GM18508 (cell line): ENCODE measurements around the gene SPTBN5.

Source experiments
- ATAC-seq: cut with Tn5 transposase; IDR thresholded peaks from one replicate; pipeline ENCODE4 v1.9.1; 2021; ENCODE audit warnings: moderate number of reproducible peaks; ENCODE audit not compliant: insufficient read depth, unreplicated experiment

SPTBN5 gene

DNA sequence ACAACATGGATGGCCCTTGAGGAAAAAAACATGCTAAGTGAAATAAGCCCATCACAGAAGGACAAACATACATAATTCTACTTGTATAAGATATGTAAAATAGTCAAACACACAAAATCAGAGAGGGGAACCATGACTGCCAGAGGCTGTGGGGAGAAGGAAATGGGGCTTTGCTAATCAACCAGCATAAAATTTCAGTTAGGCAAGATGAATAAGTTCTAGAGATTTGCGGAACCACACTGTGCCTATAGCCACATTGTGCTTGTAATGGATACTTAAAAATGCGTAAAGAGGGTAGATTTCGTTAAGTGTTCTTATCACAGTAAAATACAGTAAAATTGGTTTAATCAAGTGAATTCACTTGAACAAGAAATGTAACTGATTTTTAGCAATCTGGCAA is 33.7 kb upstream of the SPTBN5 start:
- ATAC-seq = no peak

GRCh38 chr15:41926185-41927056 is 32.6 kb upstream of the SPTBN5 start:
- no peak for ATAC-seq

GRCh38 chr15:41925086-41925608 is 31.3 kb upstream of the SPTBN5 start:
- ATAC-seq = no peak

DNA sequence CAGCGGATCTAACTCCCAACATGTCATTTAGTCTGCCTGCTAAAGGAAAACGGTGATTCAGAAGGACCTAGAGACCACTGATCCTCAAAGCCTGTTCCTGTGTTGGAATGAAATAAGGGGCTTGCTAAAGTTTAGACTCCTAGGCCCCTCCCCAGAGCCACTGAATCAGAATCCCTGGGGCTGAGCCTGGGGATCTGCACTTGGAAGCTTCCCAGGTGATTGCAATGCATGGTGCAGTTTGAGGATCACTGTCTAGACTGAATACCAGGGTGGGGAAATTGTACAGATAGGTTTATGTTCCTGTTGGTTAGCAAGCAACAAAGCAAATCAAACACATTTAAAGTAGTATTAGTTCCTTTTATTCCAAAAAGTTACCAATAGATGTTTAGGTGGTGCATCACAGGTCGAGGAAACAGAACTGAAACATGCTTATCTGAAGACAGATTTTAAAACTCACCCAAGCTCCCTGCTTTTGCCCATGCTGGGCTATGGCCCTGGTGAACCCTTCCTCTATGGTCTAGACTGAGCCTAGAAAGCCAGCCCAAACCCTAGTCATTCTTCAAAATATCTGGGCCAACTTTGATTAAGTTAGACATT is 29.6 kb upstream of the SPTBN5 start:
- ATAC-seq = no peak

- no peak for ATAC-seq
Measured at GRCh38 chr15:41922353-41922752, 28.5 kb upstream of the SPTBN5 start.

- ATAC-seq = no peak
Measured at GRCh38 chr15:41921639-41922038, 27.8 kb upstream of the SPTBN5 start.

DNA sequence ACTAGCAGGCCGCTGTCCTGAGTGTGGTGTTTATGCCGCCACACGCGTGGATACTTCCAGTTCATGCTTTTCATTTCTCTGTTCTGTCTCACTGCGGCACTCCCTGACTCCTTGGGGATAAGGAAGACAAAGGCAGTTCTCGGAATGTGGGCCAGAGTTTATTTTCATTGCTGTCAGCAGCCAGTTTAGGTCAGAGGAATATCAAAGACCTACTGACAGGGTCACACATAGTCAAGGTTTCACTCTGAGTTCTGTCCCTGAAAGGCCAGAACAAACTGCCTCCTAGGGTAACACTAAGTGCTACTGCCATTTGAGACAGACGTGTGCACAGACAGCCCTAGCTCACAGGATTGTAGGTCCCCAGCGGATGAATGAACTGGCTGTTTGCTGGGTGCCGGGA is 27.3 kb upstream of the SPTBN5 start:
- ATAC-seq = no peak

DNA sequence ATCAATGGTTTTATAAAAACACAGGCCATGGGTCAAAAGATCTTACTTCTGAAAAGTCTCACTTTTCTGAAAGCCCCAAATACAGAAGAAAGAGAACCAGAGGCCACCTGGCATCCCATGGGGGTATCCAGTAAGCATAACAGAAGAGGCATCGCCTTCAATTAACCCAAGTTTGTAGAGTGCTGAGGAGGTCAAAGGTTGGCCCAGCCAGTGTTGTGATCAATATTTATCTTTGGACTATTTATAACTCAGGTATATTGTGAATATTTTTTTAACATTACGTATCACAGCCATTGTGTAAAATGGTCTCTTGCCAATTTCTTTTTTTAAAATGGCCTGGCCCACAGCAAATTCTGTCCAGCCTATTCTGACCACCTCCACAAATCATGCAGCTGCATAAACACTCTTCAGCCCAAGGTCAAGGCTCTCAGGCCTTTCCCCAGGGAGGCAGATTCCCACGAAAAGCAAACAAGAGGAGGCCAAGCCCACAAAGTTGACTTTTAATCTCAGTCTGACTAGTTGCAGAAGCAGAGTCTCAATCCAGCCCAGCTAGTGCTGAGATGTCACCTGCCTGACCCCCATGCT is 26.2 kb upstream of the SPTBN5 start:
- no peak for ATAC-seq

GRCh38 chr15:41919201-41919820 is 25.5 kb upstream of the SPTBN5 start:
- no peak for ATAC-seq

GRCh38 chr15:41918506-41919126 is 24.8 kb upstream of the SPTBN5 start:
- ATAC-seq = no peak

DNA sequence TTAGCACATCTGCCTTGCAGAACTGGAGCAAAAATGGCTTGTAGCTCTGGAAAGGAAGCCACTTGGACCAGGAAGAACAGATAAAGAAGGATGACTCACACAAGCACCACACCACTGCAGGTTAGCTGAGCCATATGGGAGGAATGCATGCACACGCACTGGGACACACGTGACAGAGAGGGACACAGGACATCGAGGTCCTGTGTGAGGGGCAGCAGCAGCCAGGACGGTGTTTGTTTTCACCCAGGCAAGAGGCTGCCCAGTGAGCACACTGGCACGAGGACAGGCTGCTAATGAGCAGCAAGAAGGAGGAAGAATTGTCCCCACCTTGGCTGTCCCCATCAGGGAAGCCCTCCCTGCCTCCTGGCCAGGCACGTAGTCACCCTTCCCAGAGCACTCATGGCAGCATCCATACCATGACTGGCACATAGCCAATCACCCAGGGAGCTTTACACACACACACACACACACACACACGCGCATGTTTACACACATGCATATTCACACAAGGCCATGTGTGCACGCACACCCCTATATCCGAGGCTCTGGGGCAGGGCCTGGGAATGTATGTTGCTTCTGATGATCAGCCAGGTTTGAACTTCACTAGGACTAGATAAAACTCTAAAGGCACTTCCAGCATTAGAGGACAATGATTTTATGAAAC is 24.0 kb upstream of the SPTBN5 start:
- ATAC-seq = no peak

GRCh38 chr15:41915255-41915994 is 21.6 kb upstream of the SPTBN5 start:
- ATAC-seq = no peak

DNA sequence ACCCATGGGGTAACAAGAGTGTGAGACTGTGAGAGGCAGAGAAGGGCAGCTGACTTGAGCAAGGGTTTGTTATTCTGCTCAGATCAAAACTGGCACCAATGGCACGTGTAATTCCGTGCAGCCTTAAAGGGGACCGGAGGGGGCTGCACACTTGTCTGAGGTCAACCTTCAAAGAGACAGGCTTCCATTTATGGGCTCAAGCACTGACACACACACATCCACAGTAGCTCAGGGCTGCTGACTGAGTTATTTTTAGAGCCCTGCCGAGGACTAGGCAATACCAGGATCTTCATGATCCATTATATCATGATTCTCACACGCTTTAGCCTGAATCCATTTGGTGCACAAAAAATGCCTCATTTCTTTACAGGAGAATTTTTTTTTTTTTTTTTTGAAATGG is 20.6 kb upstream of the SPTBN5 start:
- ATAC-seq = no peak

- no peak for ATAC-seq
Measured at GRCh38 chr15:41913256-41913655, 19.4 kb upstream of the SPTBN5 start.

GRCh38 chr15:41911691-41912345 is 18.0 kb upstream of the SPTBN5 start:
- ATAC-seq = no peak

DNA sequence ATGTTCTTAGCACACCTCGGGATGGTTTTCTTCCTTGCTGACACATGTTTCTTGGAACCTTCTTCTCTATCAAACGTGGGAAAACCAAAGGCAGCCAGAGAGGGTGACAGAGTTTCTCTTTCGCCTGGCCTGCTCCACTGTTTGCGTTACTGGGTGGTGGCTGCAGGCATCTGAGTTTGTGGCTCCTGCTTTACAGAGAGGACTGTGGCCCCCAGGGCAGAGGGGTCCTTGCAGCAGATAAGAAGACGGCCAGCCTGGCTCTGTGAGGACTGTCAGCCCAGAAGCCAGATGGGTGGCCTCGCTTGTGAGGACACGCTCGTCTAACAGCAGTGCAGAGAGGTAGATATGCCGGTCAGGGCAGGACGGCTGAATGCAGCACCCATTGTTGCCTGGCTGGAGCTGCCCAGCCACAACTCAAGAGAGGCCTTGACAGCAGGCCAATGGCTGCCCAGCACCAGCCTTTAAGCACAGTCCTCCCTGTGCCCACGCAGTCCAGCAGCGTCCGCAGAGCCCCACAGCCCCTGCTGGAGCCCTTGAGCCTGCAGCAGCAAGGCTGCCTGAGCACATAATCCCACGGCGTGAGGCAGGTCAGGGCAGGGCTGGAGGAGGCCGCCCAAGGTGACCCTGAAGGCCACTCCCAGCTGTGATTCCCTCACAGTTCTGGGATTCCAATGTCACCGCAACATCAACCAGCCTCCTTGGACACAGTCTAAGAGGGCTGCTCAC is 15.0 kb upstream of the SPTBN5 start:
- ATAC-seq = no peak

DNA sequence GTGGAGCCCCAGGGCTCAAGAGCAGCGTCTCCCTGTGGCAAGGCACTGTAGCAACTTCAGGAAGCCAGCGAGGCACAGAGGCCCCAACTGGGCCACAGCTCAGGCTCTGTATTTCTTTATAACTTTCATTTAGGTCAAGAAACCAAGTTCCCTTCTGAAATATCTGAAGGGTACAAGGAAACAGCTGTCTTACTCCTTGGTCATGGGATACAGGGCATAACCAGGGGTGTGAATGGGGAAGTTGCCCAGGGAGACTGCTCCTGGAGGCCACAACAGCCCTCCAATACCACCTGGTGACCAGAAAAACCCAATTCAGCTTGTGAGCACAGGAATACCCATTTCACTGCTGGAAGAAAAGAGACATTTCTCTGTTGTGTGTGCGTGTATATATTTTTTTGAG is 13.3 kb upstream of the SPTBN5 start:
- no peak for ATAC-seq

DNA sequence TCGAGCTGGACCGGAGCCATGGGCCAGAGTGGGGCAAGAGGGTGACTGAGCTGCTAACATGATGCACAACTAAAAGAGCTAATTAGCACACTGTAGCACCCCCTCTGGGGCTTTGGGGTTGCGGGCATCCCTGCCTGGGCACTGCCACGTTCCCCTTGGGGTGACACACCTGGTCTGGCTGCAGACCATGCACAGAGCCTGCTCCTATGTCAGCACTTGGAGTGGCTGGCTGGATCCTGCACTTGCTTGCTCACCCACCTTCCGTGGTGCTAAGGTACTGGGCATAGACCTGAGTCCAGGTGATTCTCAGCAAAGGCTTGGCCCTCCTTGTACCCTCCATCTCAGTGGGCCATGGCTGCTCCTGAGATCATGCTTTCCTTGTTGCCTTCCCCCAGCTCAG is 12.8 kb upstream of the SPTBN5 start:
- no peak for ATAC-seq
